HepG2 (cell line): ENCODE data around the gene LILRB5. TPM values are rescaled to one million over a fixed set of nuclear protein-coding genes. Genes with fewer than 3 reads are reported as not detected.

ENCODE experiments used
- ATAC-seq: fragments of 200-7000 bp; cut with Tn5 transposase; 3 replicates; pipeline ENCODE4 v1.9.1; 2020; ENCODE audit warnings: mild to moderate bottlenecking, moderate library complexity
- BruUV-seq: library from RNA; stranded (reverse); fragments of 400-500 nt; replicated peaks from 2 replicates; lab custom pipeline; 2021; lab: Mats Ljungman, UMichigan
- CTCF ChIA-PET: fragments of 300-600 bp; formaldehyde crosslinking; extraction: SDS; loops from one replicate; lab custom pipeline; 2021; ENCODE audit warnings: low total read pairs, inconsistent platforms, low intra/inter-chr PET ratio; lab: Yijun Ruan, JAX
- POLR2A ChIA-PET: fragments of 350-600 bp; sonication (Branson Sonifier 250); formaldehyde crosslinking; loops from one replicate; lab custom pipeline; 2020; ENCODE audit warnings: antibody characterized with exemption, inconsistent platforms; lab: Yijun Ruan, JAX
- DNase-seq: peaks from one replicate; pipeline ENCODE4 v3.0.0-alpha.2; 2015; ENCODE audit warnings: low spot score
- FAIRE-seq: peaks from 3 replicates; lab custom pipeline; 2011; peaks lifted over from hg19 to GRCh38; lab: Jason Lieb, UNC
- H2AFZ ChIP-seq: one replicate; pipeline ENCODE4 v1.6.1; 2011; ENCODE audit warnings: low read length, inconsistent platforms
- H3K27ac ChIP-seq: fragments of 300-600 bp; 3 replicates; pipeline ENCODE4 v1.8.0; 2011; ENCODE audit warnings: mixed run types, mild to moderate bottlenecking, mixed read lengths, low read length, inconsistent platforms; ENCODE audit not compliant: insufficient read depth; ENCODE audit errors: extremely low read length
- H3K27me3 ChIP-seq, 2 experiments: fragments of 200-600 bp in 1 of 2; 2 replicates in 1 of 2; 3 replicates in 1 of 2; pipeline versions ENCODE4 v1.6.0 to v1.8.0; 2011; ENCODE audit warnings: low read length in 2 of 2, mild to moderate bottlenecking in 2 of 2, moderate library complexity in 2 of 2, inconsistent platforms in 1 of 2; ENCODE audit not compliant: insufficient read depth in 2 of 2, control insufficient read depth in 1 of 2
- H3K36me3 ChIP-seq, 2 experiments: fragments of 200-600 bp in 1 of 2; replicated peaks in 1 of 2; 2 replicates in 1 of 2; 3 replicates in 1 of 2; pipeline versions ENCODE4 v1.5.1 to v1.8.0; 2011; ENCODE audit warnings: low read length in 2 of 2, inconsistent platforms in 1 of 2; ENCODE audit not compliant: insufficient read depth in 2 of 2, control insufficient read depth in 1 of 2
- H3K4me1 ChIP-seq: 2 replicates; pipeline ENCODE4 v1.5.1; 2012; ENCODE audit warnings: low read length, inconsistent platforms; ENCODE audit not compliant: insufficient read depth
- H3K4me2 ChIP-seq: 2 replicates; pipeline ENCODE4 v1.6.0; 2011; ENCODE audit warnings: low read depth, low read length, inconsistent platforms
- H3K4me3 ChIP-seq, 3 experiments: fragments of 200-600 bp in 1 of 3; sonication (generic), shearing (Covaris generic) in 1 of 3; replicated peaks in 1 of 3; 2 replicates each; pipeline ENCODE4 v1.5.1; 2011 to 2016; ENCODE audit warnings: low read length in 3 of 3, inconsistent platforms in 2 of 3, low read depth in 2 of 3, mild to moderate bottlenecking in 2 of 3, control low read depth in 1 of 3, mixed read lengths in 1 of 3; ENCODE audit not compliant: insufficient read depth in 1 of 3
- H3K79me2 ChIP-seq: one replicate; pipeline ENCODE4 v1.6.1; 2011; ENCODE audit warnings: low read length, inconsistent platforms; ENCODE audit not compliant: insufficient read depth
- H3K9ac ChIP-seq: 2 replicates; pipeline ENCODE4 v1.6.0; 2011; ENCODE audit warnings: mild to moderate bottlenecking, low read depth, low read length, inconsistent platforms; ENCODE audit not compliant: insufficient read depth
- H3K9me3 ChIP-seq: 2 replicates; pipeline ENCODE4 v1.5.1; 2012; ENCODE audit warnings: mild to moderate bottlenecking, low read length
- H4K20me1 ChIP-seq: 2 replicates; pipeline ENCODE4 v1.6.0; 2011; ENCODE audit warnings: inconsistent platforms, mild to moderate bottlenecking, low read length, moderate library complexity; ENCODE audit not compliant: insufficient read depth
- AKAP8 ChIP-seq: sonication (generic); formaldehyde crosslinking; IDR thresholded peaks from 2 replicates; pipeline ENCODE4 v1.5.1; 2020; ENCODE audit warnings: mild to moderate bottlenecking, missing genetic modification reagents
- BORCS8-MEF2B ChIP-seq: sonication (generic); formaldehyde crosslinking; IDR thresholded peaks from 2 replicates; pipeline ENCODE4 v1.8.0; 2022; ENCODE audit warnings: mild to moderate bottlenecking, missing genetic modification reagents
- FOXK2 ChIP-seq: fragments of 450-650 bp; IDR thresholded peaks from 2 replicates; pipeline ENCODE4 v1.6.1; 2016
- FOXP1 ChIP-seq, 2 experiments: fragments of 450-650 bp in 1 of 2; IDR thresholded peaks; 2 replicates each; pipeline ENCODE4 v1.6.1; 2017 to 2018; ENCODE audit warnings: antibody characterized with exemption in 1 of 2
- HOXA7 ChIP-seq: sonication (generic); formaldehyde crosslinking; IDR thresholded peaks from 2 replicates; pipeline ENCODE4 v1.8.1; 2022; ENCODE audit warnings: mild to moderate bottlenecking, missing genetic modification reagents, moderate library complexity
- KDM2A ChIP-seq: sonication (generic); formaldehyde crosslinking; IDR thresholded peaks from 2 replicates; pipeline ENCODE4 v1.4.0; 2020; ENCODE audit warnings: low read depth, missing genetic modification reagents, borderline replicate concordance
- MTF2 ChIP-seq: sonication (generic); formaldehyde crosslinking; IDR thresholded peaks from 2 replicates; pipeline ENCODE4 v1.5.0; 2020; ENCODE audit warnings: missing genetic modification reagents, borderline replicate concordance
- NONO ChIP-seq, 2 experiments: fragments of 450-650 bp in 1 of 2; sonication (generic) in 1 of 2; formaldehyde crosslinking in 1 of 2; IDR thresholded peaks in 1 of 2; conservative IDR thresholded peaks in 1 of 2; 2 replicates each; pipeline versions ENCODE4 v1.6.1 to v1.8.0; 2017 to 2022; ENCODE audit warnings: mild to moderate bottlenecking in 1 of 2, missing genetic modification reagents in 1 of 2, moderate library complexity in 1 of 2
- PAF1 ChIP-seq: IDR thresholded peaks from 2 replicates; pipeline ENCODE4 v1.6.1; 2016; ENCODE audit warnings: missing genetic modification reagents, missing compliant biosample characterization
- SCMH1 ChIP-seq: sonication (generic); formaldehyde crosslinking; IDR thresholded peaks from 2 replicates; pipeline ENCODE4 v1.9.0; 2021; ENCODE audit warnings: missing genetic modification reagents, mild to moderate bottlenecking, borderline replicate concordance
- SRF ChIP-seq: IDR thresholded peaks from 2 replicates; pipeline ENCODE4 v1.6.1; 2011; ENCODE audit warnings: mild to moderate bottlenecking, low read depth, low read length, moderate library complexity
- SRSF9 ChIP-seq: fragments of 200-400 bp; formaldehyde crosslinking; IDR thresholded peaks from 2 replicates; pipeline ENCODE4 v1.6.1; 2018; ENCODE audit warnings: borderline replicate concordance, mild to moderate bottlenecking, low read depth, low read length; ENCODE audit not compliant: insufficient read depth, poor library complexity, severe bottlenecking
- ZFYVE20 ChIP-seq: sonication (generic); formaldehyde crosslinking; IDR thresholded peaks from 2 replicates; pipeline ENCODE4 v1.8.0; 2023; ENCODE audit warnings: low read depth, mild to moderate bottlenecking, moderate library complexity, missing genetic modification reagents, borderline replicate concordance
- ZNF230 ChIP-seq: sonication (generic); formaldehyde crosslinking; IDR thresholded peaks from 2 replicates; pipeline ENCODE4 v1.4.0; 2020; ENCODE audit warnings: mild to moderate bottlenecking, missing genetic modification reagents
- ZNF260 ChIP-seq: sonication (generic); formaldehyde crosslinking; IDR thresholded peaks from 2 replicates; pipeline ENCODE4 v1.4.0; 2020; ENCODE audit warnings: missing genetic modification reagents, low read depth, mild to moderate bottlenecking, borderline replicate concordance
- ZNF598 ChIP-seq: sonication (generic); formaldehyde crosslinking; IDR thresholded peaks from 2 replicates; pipeline ENCODE4 v1.5.1; 2020; ENCODE audit warnings: mild to moderate bottlenecking, missing genetic modification reagents, borderline replicate concordance
- ZNF790 ChIP-seq: sonication (generic); formaldehyde crosslinking; IDR thresholded peaks from 2 replicates; pipeline ENCODE4 v1.8.0; 2022; ENCODE audit warnings: missing genetic modification reagents, mild to moderate bottlenecking, borderline replicate concordance
- WGBS: methylation state at CpG from one replicate; pipeline ENCODE4 v1.1.6; 2017; ENCODE audit warnings: low lambda C conversion rate; 5-methylcytosine and 5-hydroxymethylcytosine counted together
- in situ Hi-C: cut with HindIII; loops from 2 replicates; pipeline ENCODE4 v1.10.0; 2017; ENCODE audit warnings: low pct_unique_long_range_greater_than_20kb; ENCODE audit not compliant: extremely low pct_ligation_motif_present
- intact Hi-C: fragments of 100-400 bp; cut with micrococcal nuclease; formaldehyde crosslinking; loops from one replicate; pipeline ENCODE4 v1.10.0; 2022; ENCODE audit not compliant: unreplicated experiment
- polyA plus RNA-seq, 8 experiments: library from polyadenylated mRNA; depleted of rRNA in 3 of 8; stranded (reverse) in 7 of 8; unstranded in 1 of 8; fragments of >200 nt; fragmentation: Illumina TruSeq in 4 of 8; extraction: Trizol in 4 of 8; gene quantifications; 2 replicates each; pipeline versions ENCODE4 v1.2.1 to v1.2.3, GENCODE V29; 2011 to 2016; ENCODE audit warnings: low read depth in 4 of 8, missing spikeins in 1 of 8, mixed read lengths in 1 of 8; ENCODE audit not compliant: insufficient read depth in 1 of 8
- total RNA-seq, 5 experiments: library from RNA; depleted of rRNA; stranded (reverse); fragments of >200 nt; fragmentation: Illumina TruSeq; extraction: Trizol; gene quantifications; 2 replicates each; pipeline ENCODE4 v1.2.3, GENCODE V29; 2016; ENCODE audit warnings: low read depth in 1 of 5
- TF ChIP-seq, protein P1 (sequence below): sonication (generic); formaldehyde crosslinking; IDR thresholded peaks from 2 replicates; pipeline ENCODE4 v1.8.1; 2023; ENCODE audit warnings: mild to moderate bottlenecking, inconsistent platforms, moderate library complexity, missing genetic modification reagents, borderline replicate concordance
- TF ChIP-seq, protein P2 (sequence below): sonication (generic); formaldehyde crosslinking; IDR thresholded peaks from 2 replicates; pipeline ENCODE4 v1.5.0; 2020; ENCODE audit warnings: missing genetic modification reagents, mild to moderate bottlenecking, borderline replicate concordance
- TF ChIP-seq, protein P3 (sequence below): sonication (generic); formaldehyde crosslinking; conservative IDR thresholded peaks from 2 replicates; pipeline ENCODE4 v1.8.1; 2023; ENCODE audit warnings: missing genetic modification reagents

LILRB5 gene
- total and polyA plus RNA-seq, 2 of the 13 experiments (the other 11 are each of a cell fraction or from before 2014, with no cell fraction given): not detected

DNA sequence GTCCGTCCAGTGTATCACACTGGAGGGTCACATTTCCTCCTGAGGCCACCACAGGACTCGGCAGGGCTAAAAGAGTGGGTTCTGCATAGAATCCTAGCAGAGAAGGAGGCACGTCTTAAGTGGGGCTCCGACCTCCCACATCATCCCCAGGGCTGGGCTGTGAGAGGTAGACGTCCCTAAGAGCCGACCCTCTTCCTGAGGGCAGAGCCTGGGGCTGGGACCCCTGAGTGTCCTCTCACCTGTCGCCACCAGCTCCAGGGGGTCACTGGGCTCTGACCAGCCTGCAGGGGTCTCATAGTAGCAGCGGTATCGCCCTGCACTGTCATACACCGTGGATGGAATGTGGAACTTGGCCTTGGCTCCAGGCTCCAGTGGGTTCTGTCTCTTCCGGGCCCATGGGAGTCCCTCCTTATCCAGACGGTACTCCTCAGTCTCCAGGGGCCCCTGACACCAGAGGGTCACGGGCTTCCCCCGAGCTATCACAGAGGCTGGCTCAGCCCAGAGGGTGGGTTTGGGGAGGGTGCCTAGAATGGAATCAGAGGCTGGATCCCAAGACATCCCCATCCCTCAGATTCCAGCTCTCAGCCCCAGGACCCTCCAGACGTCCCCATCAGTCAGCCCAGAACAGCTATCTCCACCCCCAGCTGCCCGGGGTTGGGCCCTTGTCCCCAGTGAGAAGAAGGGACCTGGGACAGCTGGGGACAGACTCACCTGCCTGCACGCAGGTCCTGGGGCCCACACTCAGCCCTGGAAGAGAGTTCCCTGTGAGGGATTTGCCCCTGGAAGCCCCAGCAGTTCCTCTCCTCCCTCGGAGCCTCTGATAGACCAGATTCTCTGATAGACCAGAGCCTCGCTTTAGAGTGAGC, 590 bp downstream of the LILRB5 start:
- 6% methylated on average over 3 of the region's 19 CpGs for whole genome bisulfite sequencing
- no peaks in the 10 kb centered on the region for H3K4me1 ChIP-seq
- no peak overlapping the region for H3K4me3 ChIP-seq
- in situ Hi-C loops (no loop called here), intact Hi-C loops (no loop called here)
- no peak overlapping the region for H2AFZ ChIP-seq
- DNase-seq: no peak
- no peak overlapping the region for H3K4me2 ChIP-seq
- no peak overlapping the region for H3K27ac ChIP-seq
- no peaks in the 10 kb centered on the region for H3K79me2 ChIP-seq
- ChIA-PET CTCF (no interaction called here), POLR2A (interaction anchor here (1.0 kb wide), 1 partner anchor 56 kb away, joined by 3 read pairs; the partner anchor contains the start of gene RPS9)
- no peaks in the 10 kb centered on the region for H3K9me3 ChIP-seq
- H3K27me3 ChIP-seq: peaks cover 10 to 70% of the 10 kb centered on the region in 2 experiments; a peak in 4 of 5 replicates
- no TSS peak for BruUV-seq
- TF ChIP-seq HOXA7 (CRISPR knock-in tag): no peak
- TF ChIP-seq PAF1: no peak
- TF ChIP-seq SRF: no peak
- no peak for TF ChIP-seq SCMH1 (CRISPR knock-in tag)
- no peak for TF ChIP-seq ZNF230
- TF ChIP-seq KDM2A (CRISPR knock-in tag): no peak
- no peak for TF ChIP-seq NONO (IDR thresholded peaks at IDR 0.05)
- TF ChIP-seq NONO (CRISPR knock-in tag; conservative IDR thresholded peaks at IDR 0.05): no peak
- no peak for TF ChIP-seq MTF2
- TF ChIP-seq, protein P1, sequence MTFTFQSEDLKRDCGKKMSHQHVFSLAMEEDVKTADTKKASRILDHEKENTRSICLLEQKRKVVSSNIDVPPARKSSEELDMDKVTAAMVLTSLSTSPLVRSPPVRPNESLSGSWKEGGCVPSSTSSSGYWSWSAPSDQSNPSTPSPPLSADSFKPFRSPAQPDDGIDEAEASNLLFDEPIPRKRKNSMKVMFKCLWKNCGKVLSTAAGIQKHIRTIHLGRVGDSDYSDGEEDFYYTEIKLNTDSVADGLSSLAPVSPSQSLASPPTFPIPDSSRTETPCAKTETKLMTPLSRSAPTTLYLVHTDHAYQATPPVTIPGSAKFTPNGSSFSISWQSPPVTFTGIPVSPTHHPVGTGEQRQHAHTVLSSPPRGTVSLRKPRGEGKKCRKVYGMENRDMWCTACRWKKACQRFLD (CRISPR knock-in tag): no peak
- TF ChIP-seq BORCS8-MEF2B (CRISPR knock-in tag): no peak
- TF ChIP-seq, protein P2, sequence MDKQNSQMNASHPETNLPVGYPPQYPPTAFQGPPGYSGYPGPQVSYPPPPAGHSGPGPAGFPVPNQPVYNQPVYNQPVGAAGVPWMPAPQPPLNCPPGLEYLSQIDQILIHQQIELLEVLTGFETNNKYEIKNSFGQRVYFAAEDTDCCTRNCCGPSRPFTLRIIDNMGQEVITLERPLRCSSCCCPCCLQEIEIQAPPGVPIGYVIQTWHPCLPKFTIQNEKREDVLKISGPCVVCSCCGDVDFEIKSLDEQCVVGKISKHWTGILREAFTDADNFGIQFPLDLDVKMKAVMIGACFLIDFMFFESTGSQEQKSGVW (CRISPR knock-in tag): no peak
- no peak for TF ChIP-seq ZNF260 (CRISPR knock-in tag)
- TF ChIP-seq ZFYVE20: no peak
- no peak for TF ChIP-seq FOXP1 (IDR thresholded peaks at IDR 0.05)
- no peak for TF ChIP-seq FOXP1 (CRISPR knock-in tag; IDR thresholded peaks at IDR 0.05)
- TF ChIP-seq AKAP8 (CRISPR knock-in tag): no peak
- no peak for TF ChIP-seq SRSF9
- TF ChIP-seq, protein P3, sequence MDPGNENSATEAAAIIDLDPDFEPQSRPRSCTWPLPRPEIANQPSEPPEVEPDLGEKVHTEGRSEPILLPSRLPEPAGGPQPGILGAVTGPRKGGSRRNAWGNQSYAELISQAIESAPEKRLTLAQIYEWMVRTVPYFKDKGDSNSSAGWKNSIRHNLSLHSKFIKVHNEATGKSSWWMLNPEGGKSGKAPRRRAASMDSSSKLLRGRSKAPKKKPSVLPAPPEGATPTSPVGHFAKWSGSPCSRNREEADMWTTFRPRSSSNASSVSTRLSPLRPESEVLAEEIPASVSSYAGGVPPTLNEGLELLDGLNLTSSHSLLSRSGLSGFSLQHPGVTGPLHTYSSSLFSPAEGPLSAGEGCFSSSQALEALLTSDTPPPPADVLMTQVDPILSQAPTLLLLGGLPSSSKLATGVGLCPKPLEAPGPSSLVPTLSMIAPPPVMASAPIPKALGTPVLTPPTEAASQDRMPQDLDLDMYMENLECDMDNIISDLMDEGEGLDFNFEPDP (CRISPR knock-in tag): no peak
- no peak for TF ChIP-seq ZNF598 (CRISPR knock-in tag)
- no peak for TF ChIP-seq ZNF790 (CRISPR knock-in tag)
- TF ChIP-seq FOXK2: no peak
- H4K20me1 ChIP-seq: no peaks in the 10 kb centered on the region
- no peak; the same call in 1 of the 3 replicates for ATAC-seq
- H3K9ac ChIP-seq: no peak overlapping the region
- no peak for FAIRE-seq
- no peaks in the 10 kb centered on the region for H3K36me3 ChIP-seq
